ENCODE results near the gene SF3B2.
"Not testable (repeated sequence)": the region's sequence is repeated elsewhere in the genome, so short reads cannot be mapped to it uniquely, and the experiment has no call there.

SF3B2 gene

GRCh38 chr11:66051766-66052663 lies at the start of gene SF3B2:
SF3B2 (plus strand) TSS chr11:66052364; CDS start chr11:66052385, 21 bp downstream.
- peak; percentile 86 to 97 for DNase-seq

- peak in 1 of 2 donors; percentile 37 for DNase-seq
These were observed 49.4 kb upstream of the SF3B2 start for GRCh38 chr11:66002648-66003225.

GRCh38 chr11:66003291-66003690 lies 48.9 kb upstream of the SF3B2 start:
- no peak for DNase-seq

- DNase-seq: no peak
These were observed 48.0 kb upstream of the SF3B2 start for GRCh38 chr11:66004186-66004585.

GRCh38 chr11:66006134-66006890 lies 45.9 kb upstream of the SF3B2 start:
- DNase-seq: no peak

GRCh38 chr11:66006891-66007176 lies 45.3 kb upstream of the SF3B2 start:
- no peak for DNase-seq

- no peak for DNase-seq
These were observed 44.9 kb upstream of the SF3B2 start for GRCh38 chr11:66007201-66007634.

GRCh38 chr11:66008095-66008467 lies 44.1 kb upstream of the SF3B2 start:
- DNase-seq: no peak

- no peak for DNase-seq
These were observed 43.6 kb upstream of the SF3B2 start for GRCh38 chr11:66008468-66009101.

- not testable (repeated sequence) for DNase-seq
These were observed 42.1 kb upstream of the SF3B2 start for GRCh38 chr11:66010036-66010435.

- no peak for DNase-seq
These were observed 40.9 kb upstream of the SF3B2 start for GRCh38 chr11:66011239-66011784.

- DNase-seq: no peak
These were observed 40.3 kb upstream of the SF3B2 start, which contains the start of gene CST6 for GRCh38 chr11:66011785-66012303. CST6 (plus strand) TSS chr11:66012008; CDS start chr11:66012045, 37 bp downstream.

GRCh38 chr11:66012371-66012945 lies 39.7 kb upstream of the SF3B2 start:
- no peak for DNase-seq

GRCh38 chr11:66012946-66013761 lies 39.0 kb upstream of the SF3B2 start:
- peak in 1 of 2 donors; percentile 21 for DNase-seq

- no peak for DNase-seq
These were observed 38.4 kb upstream of the SF3B2 start for GRCh38 chr11:66013762-66014100.

- DNase-seq: no peak
These were observed 37.2 kb upstream of the SF3B2 start for GRCh38 chr11:66014804-66015453.

GRCh38 chr11:66015454-66015881 lies 36.7 kb upstream of the SF3B2 start:
- no peak for DNase-seq

- DNase-seq: no peak
These were observed 36.0 kb upstream of the SF3B2 start for GRCh38 chr11:66015936-66016792.

- no peak for DNase-seq
These were observed 35.4 kb upstream of the SF3B2 start for GRCh38 chr11:66016793-66017177.

GRCh38 chr11:66017321-66017720 lies 34.8 kb upstream of the SF3B2 start:
- no peak for DNase-seq
